GM10847 (cell line): ENCODE measurements around the gene RNF126.

Experiments used
- POLR2A ChIP-seq: IDR thresholded peaks from 2 replicates; pipeline ENCODE4 v1.6.1; 2011; ENCODE audit not compliant: insufficient read length; ENCODE audit errors: extremely low read depth

Gene RNF126

GRCh38 chr19:656751-657559, 6.1 kb downstream of the RNF126 start:
- TF ChIP-seq POLR2A = no peak

DNA sequence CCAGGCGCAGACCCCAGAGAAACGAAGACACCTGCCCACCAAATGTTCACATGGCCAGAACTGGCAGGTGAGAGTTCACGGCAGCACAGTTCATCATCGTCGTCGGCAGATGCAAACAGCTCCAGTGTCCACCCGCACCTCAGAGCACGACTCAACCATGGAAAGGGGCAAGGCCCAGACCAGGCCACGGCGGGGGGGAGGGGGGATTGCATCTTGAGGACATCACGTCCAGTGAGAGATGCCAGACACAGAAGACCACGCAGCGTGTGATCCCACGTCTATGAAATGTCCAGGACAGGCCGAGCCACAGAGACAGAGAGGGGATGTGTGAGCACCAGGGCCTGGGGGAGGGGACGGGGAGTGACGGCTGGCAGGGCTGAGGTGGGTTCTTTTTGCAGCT, 7.3 kb downstream of the RNF126 start:
- TF ChIP-seq POLR2A = no peak

GRCh38 chr19:653425-653824, 9.6 kb downstream of the RNF126 start:
- no peak for TF ChIP-seq POLR2A

- no peak for TF ChIP-seq POLR2A
Observed at GRCh38 chr19:652467-653389, 10.3 kb downstream of the RNF126 start.

GRCh38 chr19:651991-652390, 11.0 kb downstream of the RNF126 start:
- TF ChIP-seq POLR2A = no peak

- TF ChIP-seq POLR2A = no peak
Observed at GRCh38 chr19:651114-651818, 11.7 kb downstream of the RNF126 start.

DNA sequence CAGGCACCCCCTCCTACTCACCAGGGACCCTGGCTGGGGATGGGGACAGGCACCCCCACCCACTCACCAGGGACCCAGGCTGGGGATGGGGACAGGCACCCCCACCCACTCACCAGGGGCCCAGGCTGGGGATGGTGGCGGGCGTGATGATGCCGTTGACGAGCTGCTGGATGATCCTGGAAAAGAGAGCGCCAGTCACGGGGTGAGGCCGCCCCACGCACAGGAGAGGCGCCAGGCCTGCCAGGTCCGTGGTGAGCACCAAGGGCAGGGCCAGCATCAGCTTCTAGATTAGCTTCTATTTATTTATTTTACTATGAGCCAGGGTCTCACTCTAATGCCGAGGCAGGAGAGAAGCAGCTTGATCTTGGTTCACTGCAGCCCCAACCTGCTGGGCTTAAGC, 12.9 kb downstream of the RNF126 start:
- no peak for TF ChIP-seq POLR2A

- TF ChIP-seq POLR2A = no peak
Observed at GRCh38 chr19:648904-649801, 13.9 kb downstream of the RNF126 start.

- TF ChIP-seq POLR2A = no peak
Observed at GRCh38 chr19:648305-648704, 14.7 kb downstream of the RNF126 start.

DNA sequence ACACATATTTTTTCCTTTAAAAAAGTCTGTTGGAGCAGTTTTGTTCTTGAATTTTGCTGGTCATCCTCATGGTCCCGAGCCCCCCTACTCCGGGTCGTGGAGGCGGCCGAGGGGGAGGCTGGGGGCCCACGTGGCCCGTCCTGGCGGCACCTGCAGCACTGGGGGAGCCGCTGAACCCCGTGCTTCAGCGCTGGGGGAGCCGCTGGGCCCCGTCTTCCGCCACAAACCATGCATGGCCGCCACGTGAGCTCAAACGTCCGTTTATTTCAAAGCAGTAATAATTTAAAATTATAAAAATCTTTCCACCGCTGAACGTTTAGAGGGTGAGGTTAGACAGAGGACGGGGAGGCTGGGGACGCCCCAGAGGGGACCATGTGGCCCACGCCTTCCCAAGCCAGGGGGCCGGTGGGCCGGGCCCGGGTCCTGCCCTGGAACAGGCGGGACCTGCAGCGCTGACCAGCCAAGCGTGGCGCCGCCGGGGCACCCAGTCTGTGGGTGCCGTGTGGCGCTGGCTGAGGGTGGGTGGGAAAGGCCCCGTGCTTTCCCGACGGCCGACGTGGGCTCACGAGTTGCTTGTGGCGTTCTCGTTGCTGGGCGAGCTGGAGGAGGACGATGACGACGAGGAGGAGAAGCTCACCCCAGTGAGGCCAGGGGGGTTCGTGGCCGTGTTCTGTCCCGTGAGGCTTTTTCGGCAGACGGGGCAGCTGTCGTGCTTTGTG, 15.3 kb downstream of the RNF126 start:
- no peak for TF ChIP-seq POLR2A

DNA sequence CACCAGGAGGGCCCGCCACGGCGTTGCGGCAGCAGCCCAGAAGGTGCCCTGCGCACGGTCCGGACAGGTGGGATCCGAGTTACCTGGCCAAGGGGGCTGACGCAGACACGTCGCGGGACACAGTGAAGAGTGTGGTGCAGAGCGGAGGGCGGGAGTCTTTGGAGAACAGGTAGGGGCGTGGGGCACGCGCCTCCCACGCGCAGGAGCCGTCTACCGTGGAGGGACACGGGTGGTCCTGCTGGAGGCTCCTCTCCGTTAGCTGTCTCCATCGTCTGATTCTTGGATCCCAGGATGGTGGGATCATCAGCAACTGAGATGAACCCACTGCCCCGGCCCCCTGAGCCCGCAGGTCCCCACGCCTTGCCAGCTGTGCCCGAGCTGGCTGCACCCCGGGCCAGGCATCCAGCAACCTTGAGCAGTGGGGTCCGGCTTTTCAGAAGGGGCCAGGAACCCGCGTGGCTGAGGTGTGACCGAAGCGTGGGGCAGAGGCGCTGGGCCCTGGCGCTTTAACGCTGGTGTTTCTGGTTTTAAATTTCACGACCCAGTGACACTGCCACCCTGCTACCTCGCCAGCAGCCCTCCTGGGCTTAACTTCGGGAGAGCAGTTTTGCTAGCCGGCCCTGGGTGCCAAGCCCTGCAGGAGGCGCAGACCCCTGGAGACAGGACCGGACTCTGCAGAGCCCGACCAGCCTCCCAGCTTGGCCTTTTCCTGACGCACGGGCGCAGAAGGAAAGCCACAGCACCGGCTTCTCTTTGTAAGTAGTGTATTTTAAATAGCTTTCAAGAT, 16.0 kb downstream of the RNF126 start:
- no peak for TF ChIP-seq POLR2A

- no peak for TF ChIP-seq POLR2A
Observed at GRCh38 chr19:645912-646778, 16.9 kb downstream of the RNF126 start.

- no peak for TF ChIP-seq POLR2A
Observed at GRCh38 chr19:644789-645188, 18.2 kb downstream of the RNF126 start.

- no peak for TF ChIP-seq POLR2A
Observed at GRCh38 chr19:644363-644762, 18.7 kb downstream of the RNF126 start.
